HT-29 (cell line): ENCODE data around the gene KAT6B. TPM values are rescaled to one million over a fixed set of nuclear protein-coding genes. Genes with fewer than 3 reads are reported as not detected.
A peak's percentile ranks its signal among the peaks of the same experiment; 100 is the strongest.
"Not testable (repeated sequence)": the region's sequence is repeated elsewhere in the genome, so short reads cannot be mapped to it uniquely, and the experiment has no call there.

Source experiments
- DNase-seq: peaks from one replicate; pipeline ENCODE4 v3.0.0-alpha.2; 2015; ENCODE audit warnings: low spot score
- total RNA-seq: library from RNA; depleted of rRNA; stranded (reverse); fragments of >200 nt; shearing (Covaris generic); gene quantifications from 2 replicates; pipeline ENCODE4 v1.2.3, GENCODE V29; 2014

The KAT6B gene
- total RNA-seq, 1 experiment from 2014 or later: 17.2 TPM

- no peak for DNase-seq
Observed at GRCh38 chr10:74890460-74890859, 64.1 kb downstream of the KAT6B start.

GRCh38 chr10:74891053-74891452 is 64.7 kb downstream of the KAT6B start:
- no peak for DNase-seq

- DNase-seq: no peak
Observed at GRCh38 chr10:74892839-74893238, 66.4 kb downstream of the KAT6B start.

- not testable (repeated sequence) for DNase-seq
Observed at GRCh38 chr10:74893329-74893728, 66.9 kb downstream of the KAT6B start.

GRCh38 chr10:74896788-74897527 is 70.6 kb downstream of the KAT6B start:
- peak; percentile 32 for DNase-seq

- no peak for DNase-seq
Observed at GRCh38 chr10:74898201-74898976, 72.0 kb downstream of the KAT6B start.

- DNase-seq: no peak
Observed at GRCh38 chr10:74900297-74900696, 73.9 kb downstream of the KAT6B start.

- DNase-seq: no peak
Observed at GRCh38 chr10:74901301-74901700, 74.9 kb downstream of the KAT6B start.

GRCh38 chr10:74901867-74902450 is 75.6 kb downstream of the KAT6B start:
- DNase-seq: no peak

GRCh38 chr10:74903491-74903890 is 77.1 kb downstream of the KAT6B start:
- DNase-seq: no peak

- DNase-seq: no peak
Observed at GRCh38 chr10:74906611-74907198, 80.3 kb downstream of the KAT6B start.

- peak; percentile 36 for DNase-seq
Observed at GRCh38 chr10:74909670-74910069, 83.3 kb downstream of the KAT6B start.

GRCh38 chr10:74910241-74910975 is 84.0 kb downstream of the KAT6B start:
- no peak for DNase-seq

GRCh38 chr10:74910976-74911350 is 84.6 kb downstream of the KAT6B start:
- DNase-seq: no peak

GRCh38 chr10:74912182-74912581 is 85.8 kb downstream of the KAT6B start:
- no peak for DNase-seq

- DNase-seq: no peak
Observed at GRCh38 chr10:74912682-74913081, 86.3 kb downstream of the KAT6B start.

- DNase-seq: no peak
Observed at GRCh38 chr10:74913377-74913979, 87.1 kb downstream of the KAT6B start.

- DNase-seq: no peak
Observed at GRCh38 chr10:74916283-74916682, 89.9 kb downstream of the KAT6B start.

- DNase-seq: no peak
Observed at GRCh38 chr10:74917481-74918077, 91.2 kb downstream of the KAT6B start.

- no peak for DNase-seq
Observed at GRCh38 chr10:74919671-74920070, 93.3 kb downstream of the KAT6B start.

GRCh38 chr10:74921070-74921469 is 94.7 kb downstream of the KAT6B start:
- not testable (repeated sequence) for DNase-seq
